Stimulated activated CD4-positive, alpha-beta T cell treated with anti-CD3 and anti-CD28 coated beads, Interleukin-12 subunit alpha, Interleukin-12 subunit beta, amount 100 ng/mL, for 24 hours (primary cell): ENCODE results near the gene SAMD5.

ENCODE experiments used
- DNase-seq, 2 experiments: peaks; one replicate each; pipeline ENCODE4 v3.0.0-alpha.2; 2020; ENCODE audit warnings: low read depth in 2 of 2

Gene SAMD5

DNA sequence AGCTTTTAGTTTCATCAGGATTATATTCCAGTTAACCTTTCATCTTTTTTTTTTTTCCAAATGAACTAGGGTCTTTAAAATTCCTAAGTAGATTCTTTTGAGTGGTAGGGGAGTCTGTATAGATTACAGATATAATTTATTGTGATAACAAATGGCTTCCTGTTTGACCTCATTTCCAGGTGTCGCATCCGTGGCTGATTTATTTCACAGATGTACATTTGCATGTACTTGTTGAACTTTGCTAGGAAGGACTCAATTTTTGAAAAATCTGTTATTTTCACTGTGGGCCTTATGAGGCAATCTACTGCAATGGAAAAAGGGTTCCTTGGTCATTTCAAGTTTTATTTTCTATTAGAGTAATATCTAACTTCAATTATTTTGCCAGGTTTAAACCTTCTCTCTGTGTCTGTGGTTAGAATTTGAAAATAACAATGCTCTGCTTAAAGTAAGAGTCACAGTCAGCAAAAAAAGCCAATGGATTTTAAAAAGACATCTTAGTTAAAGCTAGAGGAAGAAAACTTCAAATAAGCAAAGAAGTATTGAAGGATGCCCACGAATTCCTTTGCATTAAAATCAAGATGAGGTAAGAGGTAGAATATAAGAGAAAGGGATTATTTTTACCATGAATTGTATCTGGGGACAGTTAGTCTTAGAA, 57.9 kb downstream of the SAMD5 start:
- DNase-seq: no peak

DNA sequence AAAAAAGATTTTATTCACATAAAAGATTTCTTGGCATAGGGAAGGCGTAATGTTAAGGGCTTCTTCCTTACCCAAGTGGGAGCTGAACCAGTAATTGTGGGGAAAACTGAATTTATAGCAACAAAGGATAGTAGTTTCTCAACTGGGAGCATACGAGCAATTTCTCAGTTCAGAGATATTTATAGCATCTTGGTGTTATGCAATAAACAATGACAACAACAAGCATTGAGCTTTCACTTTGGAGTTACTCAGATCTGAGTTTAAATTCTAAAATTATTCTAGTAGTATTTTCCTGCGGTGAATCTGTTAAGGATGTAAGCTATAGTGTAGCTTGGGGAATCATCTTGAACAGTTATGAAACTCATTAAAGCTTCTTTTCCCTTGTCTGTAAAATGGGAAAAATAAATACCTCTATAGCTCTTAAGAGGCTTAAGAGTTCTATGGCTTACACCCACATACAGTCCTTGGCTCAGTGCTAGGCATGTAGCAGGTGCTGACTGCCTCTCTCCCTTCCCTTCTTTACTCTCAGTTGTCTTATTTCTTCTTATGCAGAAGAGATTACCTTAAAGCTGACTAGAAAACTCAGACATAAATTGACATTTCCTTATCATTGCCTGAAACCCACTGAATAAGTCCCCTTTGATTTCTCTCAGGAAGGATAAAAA, 58.8 kb downstream of the SAMD5 start:
- DNase-seq: no peak

DNA sequence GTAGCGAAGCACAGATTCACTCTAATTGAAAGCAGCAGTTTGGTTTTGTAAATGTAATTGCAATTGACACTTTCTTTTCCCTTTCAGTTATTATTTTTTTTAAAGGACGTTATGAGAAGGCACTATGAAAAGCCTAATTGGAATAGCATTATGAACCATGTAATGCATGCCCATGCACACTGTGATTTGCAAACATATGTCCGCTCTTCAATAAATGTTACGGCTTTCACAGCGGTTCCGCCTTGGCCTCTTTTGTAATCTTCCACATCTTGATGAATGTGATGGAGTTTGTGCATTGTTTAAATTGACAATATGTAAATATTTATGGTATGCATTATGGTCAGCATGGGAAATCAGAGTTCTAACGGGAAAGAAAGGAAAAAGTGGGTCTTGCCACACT, 61.3 kb downstream of the SAMD5 start:
- DNase-seq: no peak

DNA sequence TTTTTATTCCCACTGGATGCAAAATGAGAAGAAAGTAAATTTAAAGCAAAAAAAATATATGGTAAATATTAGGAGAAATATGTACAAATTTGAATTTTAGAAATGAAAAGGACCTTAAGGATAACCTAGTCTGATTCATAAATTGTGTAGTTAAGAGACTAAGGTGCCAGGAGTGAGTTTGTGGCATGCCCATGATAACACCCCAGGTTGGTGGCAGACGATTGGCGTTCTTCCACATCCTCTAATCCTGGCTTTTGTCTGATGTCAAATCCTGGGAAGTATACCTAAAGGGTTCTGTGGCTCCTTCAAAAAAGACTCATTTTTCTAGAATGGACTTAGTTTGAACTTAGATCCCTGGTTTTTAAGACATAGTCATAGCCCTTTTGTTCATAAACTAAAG, 62.2 kb downstream of the SAMD5 start:
- no peak for DNase-seq

DNA sequence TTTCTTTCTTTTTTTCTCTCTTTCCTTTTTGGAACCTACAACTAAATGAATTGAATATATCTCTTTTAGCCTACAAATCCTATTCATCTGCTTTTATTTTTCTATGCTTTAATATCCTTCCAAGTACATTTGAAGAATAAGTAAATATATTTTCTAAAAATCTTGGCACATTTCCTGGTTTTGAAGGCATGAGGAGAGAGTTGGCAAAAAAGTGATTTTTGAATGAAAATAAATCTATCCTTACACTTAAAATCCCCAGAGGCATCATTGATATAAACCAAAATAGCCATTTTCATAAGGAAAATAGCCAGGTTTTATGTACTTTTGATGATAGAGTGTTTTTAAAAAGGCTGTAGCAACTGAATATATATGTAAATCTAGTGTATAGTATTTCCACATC, 69.0 kb downstream of the SAMD5 start:
- no peak for DNase-seq

DNA sequence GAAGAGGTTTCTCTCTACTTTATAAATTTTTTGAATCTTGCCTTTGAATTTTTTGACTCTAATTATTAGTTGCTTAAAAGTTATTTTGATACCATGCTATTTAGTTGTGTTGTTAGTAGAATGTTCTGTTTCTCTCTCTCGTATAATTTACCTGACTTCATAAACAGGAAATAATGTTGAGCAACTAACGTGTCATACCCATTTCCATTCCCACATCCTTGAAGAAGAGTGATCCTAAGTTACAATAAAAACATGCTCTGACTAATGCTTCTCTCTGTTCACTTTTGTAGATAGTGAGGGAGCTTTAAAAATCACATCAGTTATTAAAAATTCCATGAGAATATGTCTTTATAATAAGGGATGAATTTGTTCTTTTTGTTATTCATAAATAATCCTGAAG, 69.7 kb downstream of the SAMD5 start:
- DNase-seq: no peak

DNA sequence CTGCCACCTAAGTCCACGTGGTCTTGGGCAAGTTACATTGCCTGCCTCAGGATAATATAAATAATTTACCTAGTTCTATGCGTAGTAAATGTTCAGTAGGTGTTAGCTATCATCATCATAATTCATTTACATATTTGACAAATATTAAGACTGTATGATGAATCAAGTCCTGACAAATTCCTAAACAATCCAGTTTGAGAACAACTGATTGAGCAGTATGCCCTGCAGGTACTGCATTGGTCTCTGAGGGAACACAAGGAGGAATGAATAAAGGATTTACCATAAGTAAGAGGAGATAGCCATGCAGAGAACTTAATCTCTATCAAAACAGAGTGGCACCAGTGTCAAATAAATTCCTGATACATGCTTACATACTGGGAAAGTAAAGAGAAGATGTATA, 70.4 kb downstream of the SAMD5 start:
- DNase-seq: no peak

DNA sequence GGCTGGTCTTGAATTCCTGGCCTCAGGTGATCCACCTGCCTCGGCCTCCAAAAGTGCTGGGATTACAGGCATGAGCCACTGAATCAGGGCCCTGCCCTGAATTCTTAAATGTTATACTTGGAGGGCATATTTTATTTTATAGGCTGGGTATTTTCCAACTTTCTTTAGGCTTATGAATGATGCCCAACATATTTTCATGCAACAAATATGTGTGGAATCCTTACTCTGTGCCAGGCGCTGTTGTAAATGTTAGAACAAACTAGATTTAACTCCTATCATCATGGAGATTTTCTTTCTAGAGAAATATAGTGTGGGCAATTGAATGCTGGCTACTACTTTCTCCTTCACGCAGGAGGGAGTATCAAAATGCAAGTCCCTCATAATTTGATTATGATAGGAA, 71.2 kb downstream of the SAMD5 start:
- DNase-seq: no peak

DNA sequence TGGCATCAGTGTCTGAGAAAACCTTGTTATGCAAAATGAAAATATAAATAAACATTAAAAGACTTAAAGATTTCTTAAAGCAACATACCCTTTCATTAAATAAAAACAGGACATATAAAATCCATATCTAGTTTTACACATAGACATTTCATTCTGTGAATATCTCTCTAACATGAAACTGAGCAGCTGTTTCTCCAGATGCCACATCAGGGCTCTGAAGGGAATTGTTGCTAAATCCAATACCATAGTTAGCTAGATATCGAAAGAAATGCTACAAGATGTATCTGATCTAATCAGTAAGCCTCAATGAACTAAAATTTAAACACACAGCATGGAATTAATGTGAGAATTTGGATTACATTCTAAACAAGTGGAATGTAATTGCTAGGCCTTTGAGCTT, 74.5 kb downstream of the SAMD5 start:
- DNase-seq: no peak

DNA sequence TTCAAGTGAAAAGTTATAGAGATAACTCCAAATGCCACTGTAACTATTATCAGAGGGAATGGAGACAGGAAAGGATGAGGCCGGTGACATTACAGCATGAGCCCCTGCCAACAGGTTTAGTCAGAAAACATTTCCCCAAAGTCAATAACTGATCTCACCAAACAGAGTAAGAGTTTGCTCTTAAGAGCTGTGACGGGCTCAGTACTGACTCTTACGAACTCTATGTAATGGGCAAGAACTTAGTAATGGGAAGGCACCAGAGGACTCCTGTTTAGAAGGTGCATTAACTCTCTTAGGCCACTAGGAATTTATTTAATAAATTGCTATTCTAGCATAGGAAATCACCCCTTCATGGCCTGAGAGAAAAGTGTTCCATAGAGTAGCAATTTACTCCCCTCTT, 76.8 kb downstream of the SAMD5 start:
- no peak for DNase-seq

DNA sequence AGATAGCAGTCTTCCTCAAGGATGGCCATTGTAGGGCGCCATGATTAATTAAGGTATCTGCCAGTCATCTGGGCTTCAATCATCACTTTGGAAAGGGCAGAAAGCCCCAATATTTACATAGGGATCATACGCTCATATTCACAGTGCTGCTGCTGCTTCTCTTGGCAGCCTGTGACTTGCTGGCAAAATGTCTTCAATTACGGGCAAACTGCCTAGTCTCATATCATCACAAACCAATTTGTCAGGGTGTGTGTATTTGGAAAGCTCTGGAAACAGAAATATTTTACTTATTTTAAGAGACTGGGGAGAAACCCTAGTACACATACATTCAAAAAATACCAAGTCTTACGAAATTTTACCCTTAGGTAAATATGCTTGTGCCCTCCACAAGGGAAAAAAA, 77.6 kb downstream of the SAMD5 start:
- DNase-seq: no peak

DNA sequence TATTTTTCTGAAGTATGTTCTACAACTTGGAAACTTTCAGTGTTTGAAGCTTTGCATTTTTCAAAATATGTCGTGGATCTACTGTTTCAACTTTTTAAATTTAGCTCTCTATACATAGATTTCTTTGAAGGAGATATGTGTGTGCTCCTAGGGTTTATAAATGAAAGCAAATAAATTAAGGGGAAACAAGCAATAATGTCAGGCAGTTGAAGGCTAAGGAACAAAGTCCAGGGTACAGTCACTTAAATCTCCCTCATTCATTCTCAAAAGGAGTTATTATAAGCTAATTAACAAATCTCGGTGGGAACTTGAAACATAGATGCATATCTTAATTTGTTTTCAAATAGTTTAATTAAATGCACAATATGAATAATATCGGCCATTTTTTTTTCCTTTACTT, 79.4 kb downstream of the SAMD5 start:
- DNase-seq: no peak

DNA sequence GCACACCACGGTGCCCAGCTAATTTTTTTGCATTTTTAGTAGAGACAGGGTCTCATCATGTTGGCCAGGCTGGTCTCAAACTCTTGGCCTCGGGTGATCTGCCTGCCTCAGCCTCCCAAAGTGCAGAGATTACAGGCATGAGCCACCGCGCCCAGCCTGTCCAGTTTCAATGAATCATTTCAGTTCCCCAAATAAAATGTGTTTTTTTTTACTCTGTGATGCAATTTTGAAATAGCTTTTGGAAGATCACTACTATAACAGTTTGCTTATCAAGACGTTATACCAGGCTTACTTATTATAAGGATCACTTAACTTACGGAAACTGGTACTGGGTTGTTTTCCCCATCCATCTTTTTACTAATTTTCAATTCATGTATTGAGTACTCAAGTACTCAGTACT, 80.0 kb downstream of the SAMD5 start:
- DNase-seq: no peak

DNA sequence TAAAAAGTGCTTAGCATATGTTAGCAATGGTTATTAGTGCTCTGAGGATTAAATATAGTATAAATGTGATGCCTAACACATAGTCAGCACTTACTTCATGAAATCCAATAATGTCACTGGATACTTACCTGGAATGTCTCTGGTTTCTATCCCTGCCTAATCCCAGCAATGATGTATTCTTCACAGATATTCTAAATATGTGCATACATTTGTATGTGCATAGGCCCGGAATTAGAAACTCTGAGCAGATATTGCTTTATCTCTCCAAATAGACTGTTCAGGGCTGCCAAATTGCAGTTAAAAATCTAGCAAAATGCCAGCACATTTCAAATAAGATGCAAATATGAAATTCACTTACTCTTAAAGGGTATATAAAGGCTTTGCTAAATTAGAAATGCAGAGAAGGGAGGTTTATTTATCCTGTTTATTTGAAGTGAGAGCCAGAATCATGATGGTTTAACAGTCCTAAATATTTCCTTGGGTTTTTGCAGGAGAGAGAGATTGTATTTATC, 81.3 kb downstream of the SAMD5 start:
- DNase-seq: no peak

DNA sequence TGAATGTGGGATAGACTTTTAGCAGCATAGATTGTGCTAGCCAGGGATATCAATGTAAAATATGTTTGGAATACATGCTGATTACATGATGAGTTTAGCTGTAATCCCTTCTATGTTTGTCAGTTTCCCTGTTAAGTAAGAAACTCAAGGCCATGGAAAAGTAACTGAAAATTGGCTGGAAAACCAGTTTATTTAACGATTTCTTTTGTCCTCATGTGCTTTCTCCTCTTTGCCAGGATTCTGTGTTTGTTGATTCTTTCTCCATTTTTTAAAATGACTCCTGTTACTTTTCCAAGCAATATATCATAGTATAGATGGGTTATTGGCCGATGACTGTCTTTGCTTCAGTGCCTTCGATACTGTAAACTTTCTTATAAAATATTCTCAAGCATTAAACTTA, 87.5 kb downstream of the SAMD5 start:
- DNase-seq: no peak

DNA sequence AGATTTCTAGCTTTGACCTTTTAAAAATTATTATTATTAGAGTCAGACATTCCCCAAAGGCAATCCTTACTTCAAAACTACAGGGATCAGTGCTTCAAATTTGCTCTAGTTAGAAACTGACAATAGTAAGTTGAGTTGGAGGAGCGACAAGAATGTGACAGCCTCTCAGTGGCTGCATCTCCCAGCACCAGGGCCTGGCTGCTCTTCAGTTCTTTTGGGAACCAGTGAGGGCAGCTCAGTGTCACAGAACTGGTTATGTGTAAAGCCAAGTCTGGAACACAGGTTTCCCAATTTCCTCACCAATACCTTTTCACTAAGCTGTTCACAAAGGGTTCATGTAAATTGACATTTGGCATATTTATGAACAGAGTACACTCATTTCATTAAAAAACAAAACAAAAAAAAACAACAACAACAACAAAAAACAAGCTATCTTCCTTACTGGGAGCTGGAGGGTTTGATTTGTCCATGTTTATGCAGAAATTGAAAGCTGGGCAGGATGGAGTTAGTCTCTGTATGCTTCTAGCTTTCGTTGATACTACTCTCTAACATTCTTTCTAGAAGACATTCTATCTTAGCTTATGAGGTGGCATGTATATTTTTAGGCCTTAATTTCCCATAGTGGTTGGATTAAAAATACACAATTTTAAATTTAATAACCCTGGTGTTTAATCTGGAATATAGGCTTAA, 95.0 kb downstream of the SAMD5 start:
- no peak for DNase-seq

DNA sequence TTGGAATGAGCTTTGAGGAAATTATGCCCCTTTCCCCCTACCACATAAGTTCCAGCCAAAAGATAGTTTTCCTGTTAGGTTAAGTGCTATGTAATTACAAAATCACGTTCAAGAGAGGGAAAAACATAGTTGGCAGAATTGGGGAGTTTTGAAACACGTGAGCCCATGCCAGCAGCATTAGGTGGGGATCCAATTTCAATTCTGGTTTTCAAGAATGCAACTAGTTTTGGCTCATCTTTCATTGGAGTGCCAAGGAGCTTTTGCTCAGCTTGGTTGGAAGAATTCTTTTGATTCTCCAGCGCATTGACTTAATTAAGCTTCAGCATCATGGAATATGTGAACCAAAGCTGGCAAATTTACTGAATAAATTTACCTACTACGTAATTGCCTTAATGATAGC, 95.9 kb downstream of the SAMD5 start:
- DNase-seq: no peak

DNA sequence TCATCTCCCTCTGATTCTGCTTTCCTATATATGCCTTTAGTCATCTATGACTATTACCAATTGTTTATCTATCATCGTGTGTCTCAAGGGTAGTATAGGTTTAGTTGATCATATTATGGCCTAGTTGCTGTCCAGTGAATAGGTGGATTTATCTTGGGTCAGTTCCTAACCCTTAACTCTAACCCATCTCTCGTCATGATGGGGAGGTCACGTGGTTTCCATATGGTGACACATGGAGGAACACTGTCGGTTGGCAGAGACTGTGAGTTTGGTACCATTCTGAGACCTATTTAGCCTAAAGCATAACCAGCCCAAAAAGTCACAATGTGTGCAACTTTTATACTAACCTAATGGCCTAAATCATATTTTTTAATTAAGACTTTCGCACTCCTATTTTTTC, 103.5 kb downstream of the SAMD5 start:
- DNase-seq: no peak

DNA sequence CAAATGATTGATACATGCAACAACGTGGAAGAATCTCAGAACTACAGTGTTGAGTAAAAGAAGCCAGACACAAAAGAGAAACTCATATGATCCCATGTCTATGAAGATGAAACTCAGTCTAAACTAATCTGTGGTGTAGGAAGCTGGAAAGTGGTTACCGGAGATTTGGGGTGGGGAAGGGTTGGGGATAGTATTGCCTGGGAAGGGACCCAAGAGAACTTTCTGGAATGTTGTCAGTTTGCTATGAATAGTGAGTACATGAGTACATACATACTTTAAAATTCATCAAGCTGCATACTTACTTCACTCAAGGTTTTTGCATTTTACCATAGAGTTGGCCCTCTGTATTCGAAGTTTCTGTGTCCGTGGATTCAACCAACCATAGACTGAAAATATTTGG, 106.0 kb downstream of the SAMD5 start:
- no peak for DNase-seq

DNA sequence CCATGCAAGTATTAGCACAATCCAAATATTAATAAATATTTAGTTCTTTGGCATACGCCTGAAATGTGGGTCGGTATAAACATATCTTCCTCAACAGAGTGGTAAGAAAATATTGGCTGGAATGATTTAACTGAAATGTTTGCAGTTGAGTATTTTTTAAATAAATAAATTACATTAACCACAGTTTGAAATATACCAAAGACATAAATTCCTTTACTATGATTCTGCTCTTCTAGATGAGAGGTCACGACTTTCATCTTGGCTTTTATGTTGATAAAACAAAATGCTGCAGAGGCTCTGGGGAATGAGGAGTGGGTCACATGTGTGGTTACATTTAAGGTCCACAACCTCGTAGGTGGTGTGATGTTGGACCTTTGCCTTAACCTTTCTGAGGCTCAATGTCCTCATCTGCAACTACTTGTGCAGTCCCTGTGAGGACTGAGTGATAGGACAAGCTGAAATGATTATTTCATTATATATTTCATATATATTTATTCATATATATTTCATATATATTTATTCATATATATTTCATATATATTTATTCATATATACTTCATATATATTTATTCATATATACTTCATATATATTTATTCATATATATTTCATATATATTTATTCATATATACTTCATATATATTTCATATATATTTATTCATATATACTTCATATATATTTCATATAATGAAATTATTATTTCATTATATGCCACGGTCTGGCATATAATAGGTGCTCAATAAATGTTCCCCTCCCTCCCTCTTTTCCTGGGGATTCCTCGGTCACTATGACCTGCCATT, 107.4 kb downstream of the SAMD5 start:
- no peak for DNase-seq

DNA sequence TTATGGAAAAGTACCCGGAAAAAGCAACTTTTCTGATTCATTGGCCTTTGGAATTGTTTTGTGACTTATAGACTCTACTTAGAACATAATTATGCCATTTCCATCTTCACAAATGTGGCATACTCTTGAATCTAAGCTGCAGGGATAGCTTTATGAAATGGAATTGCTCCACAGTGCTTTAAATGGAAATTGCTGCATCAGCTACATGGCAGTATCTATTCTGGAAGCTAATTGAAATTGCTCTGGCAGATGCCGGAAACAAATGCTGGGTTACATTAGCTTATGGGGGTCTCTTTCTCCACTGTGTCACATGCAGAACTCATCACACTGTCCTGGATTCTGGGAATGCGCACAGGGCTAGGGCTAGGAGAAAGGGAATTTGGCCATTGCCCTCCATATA, 108.9 kb downstream of the SAMD5 start:
- DNase-seq: no peak

DNA sequence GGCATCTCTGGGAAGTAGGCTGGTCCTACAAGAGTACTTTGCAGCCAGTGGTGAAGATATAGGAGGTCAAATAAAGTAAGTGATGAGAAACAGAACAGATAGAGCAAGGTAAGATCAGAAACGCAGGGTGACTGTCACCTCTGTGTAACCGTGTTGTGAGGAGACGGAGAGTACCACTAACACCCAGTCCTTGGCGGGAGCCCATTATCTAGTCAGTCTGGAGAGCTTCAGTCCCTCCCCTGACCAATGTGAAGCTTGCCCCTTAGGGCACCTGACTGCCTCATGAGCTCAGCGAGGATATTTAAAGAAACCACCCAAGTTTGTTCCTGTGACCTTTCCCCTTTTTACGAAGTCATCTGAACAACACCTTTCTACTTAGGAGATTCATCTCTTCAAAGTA, 110.0 kb downstream of the SAMD5 start:
- no peak for DNase-seq
